OCI-LY3 (cell line): Measurements from ENCODE around the gene CACNA2D3.

Experiments used
- EZH2phosphoT487 ChIP-seq: fragments of 200-600 bp; shearing (Covaris generic); IDR thresholded peaks from 2 replicates; pipeline ENCODE4 v1.6.1; 2018; ENCODE audit warnings: antibody characterized with exemption, mixed run types, low read depth
- TF ChIP-seq, protein P1 (sequence below): fragments of 200-600, 300-600 bp; sonication (generic); IDR thresholded peaks from 2 replicates; pipeline ENCODE4 v1.5.1; 2014; ENCODE audit warnings: antibody characterized with exemption, low read length, low read depth

DNA sequence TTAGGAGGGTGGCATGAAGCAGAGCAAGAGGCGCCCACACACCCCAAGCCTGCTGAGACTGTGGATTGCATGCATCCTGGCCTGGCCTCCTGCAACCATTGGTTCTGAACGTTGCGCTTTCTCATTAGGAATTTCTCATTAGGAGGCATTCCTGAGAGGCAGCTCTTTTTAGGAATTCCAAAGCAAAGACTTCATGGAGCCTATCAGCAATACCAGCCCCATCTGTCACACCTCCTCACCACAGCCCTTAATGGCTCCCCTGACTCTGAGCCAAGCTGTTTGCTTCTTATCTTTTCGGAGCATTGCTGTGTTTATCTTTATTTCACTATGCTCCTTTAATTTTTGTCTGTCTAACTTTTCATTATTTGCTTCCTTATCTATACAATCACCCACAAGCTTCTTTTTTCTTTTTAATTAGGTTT, 226.9 kb downstream of the CACNA2D3 start:
- TF ChIP-seq, protein P1, sequence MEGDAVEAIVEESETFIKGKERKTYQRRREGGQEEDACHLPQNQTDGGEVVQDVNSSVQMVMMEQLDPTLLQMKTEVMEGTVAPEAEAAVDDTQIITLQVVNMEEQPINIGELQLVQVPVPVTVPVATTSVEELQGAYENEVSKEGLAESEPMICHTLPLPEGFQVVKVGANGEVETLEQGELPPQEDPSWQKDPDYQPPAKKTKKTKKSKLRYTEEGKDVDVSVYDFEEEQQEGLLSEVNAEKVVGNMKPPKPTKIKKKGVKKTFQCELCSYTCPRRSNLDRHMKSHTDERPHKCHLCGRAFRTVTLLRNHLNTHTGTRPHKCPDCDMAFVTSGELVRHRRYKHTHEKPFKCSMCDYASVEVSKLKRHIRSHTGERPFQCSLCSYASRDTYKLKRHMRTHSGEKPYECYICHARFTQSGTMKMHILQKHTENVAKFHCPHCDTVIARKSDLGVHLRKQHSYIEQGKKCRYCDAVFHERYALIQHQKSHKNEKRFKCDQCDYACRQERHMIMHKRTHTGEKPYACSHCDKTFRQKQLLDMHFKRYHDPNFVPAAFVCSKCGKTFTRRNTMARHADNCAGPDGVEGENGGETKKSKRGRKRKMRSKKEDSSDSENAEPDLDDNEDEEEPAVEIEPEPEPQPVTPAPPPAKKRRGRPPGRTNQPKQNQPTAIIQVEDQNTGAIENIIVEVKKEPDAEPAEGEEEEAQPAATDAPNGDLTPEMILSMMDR, result no peak
- no peak for TF ChIP-seq EZH2phosphoT487
